Lower leg skin (tissue), 3 donors: ENCODE data around the gene WIPI1.

Source experiments
- POLR2A ChIP-seq, 2 donors: fragments of 450-650 bp; IDR thresholded peaks; one replicate each; pipeline ENCODE4 v1.6.1; 2016 to 2017; ENCODE audit warnings: antibody characterized with exemption in 2 of 2, mild to moderate bottlenecking in 1 of 2, moderate library complexity in 1 of 2
- TF ChIP-seq, protein P1 (sequence below), 3 donors: fragments of 450-650 bp; IDR thresholded peaks; one replicate each; pipeline ENCODE4 v1.5.1; 2016; ENCODE audit warnings: antibody characterized with exemption in 3 of 3, mild to moderate bottlenecking in 3 of 3, moderate library complexity in 2 of 3

DNA sequence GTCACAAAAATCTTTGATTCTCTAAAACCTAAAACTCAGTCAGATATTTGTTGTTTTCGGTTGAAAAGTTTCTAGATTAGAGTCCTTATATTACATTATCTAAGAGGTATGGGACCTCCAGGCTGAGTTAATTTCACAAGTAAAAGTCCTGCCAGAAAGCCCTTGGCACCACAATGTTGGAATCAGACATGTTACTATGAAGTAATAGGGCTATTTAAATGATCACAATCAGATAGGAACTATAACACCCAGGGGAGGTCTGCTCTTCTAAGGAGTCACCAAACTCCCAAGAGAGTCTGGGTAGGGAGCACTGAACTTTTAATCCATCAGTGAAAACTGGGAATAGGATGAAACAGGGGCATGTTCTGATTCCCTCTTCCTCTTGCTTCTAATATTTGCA is 54.2 kb downstream of the WIPI1 start:
- TF ChIP-seq, protein P1, sequence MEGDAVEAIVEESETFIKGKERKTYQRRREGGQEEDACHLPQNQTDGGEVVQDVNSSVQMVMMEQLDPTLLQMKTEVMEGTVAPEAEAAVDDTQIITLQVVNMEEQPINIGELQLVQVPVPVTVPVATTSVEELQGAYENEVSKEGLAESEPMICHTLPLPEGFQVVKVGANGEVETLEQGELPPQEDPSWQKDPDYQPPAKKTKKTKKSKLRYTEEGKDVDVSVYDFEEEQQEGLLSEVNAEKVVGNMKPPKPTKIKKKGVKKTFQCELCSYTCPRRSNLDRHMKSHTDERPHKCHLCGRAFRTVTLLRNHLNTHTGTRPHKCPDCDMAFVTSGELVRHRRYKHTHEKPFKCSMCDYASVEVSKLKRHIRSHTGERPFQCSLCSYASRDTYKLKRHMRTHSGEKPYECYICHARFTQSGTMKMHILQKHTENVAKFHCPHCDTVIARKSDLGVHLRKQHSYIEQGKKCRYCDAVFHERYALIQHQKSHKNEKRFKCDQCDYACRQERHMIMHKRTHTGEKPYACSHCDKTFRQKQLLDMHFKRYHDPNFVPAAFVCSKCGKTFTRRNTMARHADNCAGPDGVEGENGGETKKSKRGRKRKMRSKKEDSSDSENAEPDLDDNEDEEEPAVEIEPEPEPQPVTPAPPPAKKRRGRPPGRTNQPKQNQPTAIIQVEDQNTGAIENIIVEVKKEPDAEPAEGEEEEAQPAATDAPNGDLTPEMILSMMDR (IDR thresholded peaks at IDR 0.05), result no peak
- TF ChIP-seq POLR2A (IDR thresholded peaks at IDR 0.05), result no peak
